NB4 (cell line): ENCODE data around the gene KLRK1.

Source experiments
- CTCF ChIP-seq: IDR thresholded peaks from one replicate; pipeline ENCODE4 v1.5.1; 2012; ENCODE audit warnings: low read depth, low read length
- POLR2A ChIP-seq: IDR thresholded peaks from 2 replicates; pipeline ENCODE4 v1.6.1; 2011; ENCODE audit warnings: mild to moderate bottlenecking; ENCODE audit not compliant: insufficient read length; ENCODE audit errors: extremely low read depth

- TF ChIP-seq CTCF (no peak), POLR2A (no peak)
Measured at GRCh38 chr12:10354071-10354470, 35.8 kb downstream of the KLRK1 start.
